Endothelial cell of umbilical vein (primary cell): ENCODE measurements around the gene AMZ1.

Source experiments
- EZH2 ChIP-seq: IDR thresholded peaks from 2 replicates; pipeline ENCODE4 v1.6.1; 2012; ENCODE audit warnings: borderline replicate concordance, low read depth, mild to moderate bottlenecking, moderate library complexity, low read length, inconsistent platforms; ENCODE audit not compliant: severe bottlenecking
- GATA2 ChIP-seq: IDR thresholded peaks from 2 replicates; pipeline ENCODE4 v1.7.0; 2011; ENCODE audit warnings: low read depth, mild to moderate bottlenecking, moderate library complexity, mixed read lengths, low read length; ENCODE audit not compliant: insufficient read length, insufficient read depth
- MYC ChIP-seq: IDR thresholded peaks from one replicate; pipeline ENCODE4 v1.6.1; 2011; ENCODE audit warnings: mild to moderate bottlenecking, low read depth, low read length
- POLR2A ChIP-seq: IDR thresholded peaks from 2 replicates; pipeline ENCODE4 v1.6.1; 2012; ENCODE audit warnings: low read depth, mild to moderate bottlenecking, control low read depth, low read length
- POLR2AphosphoS5 ChIP-seq: IDR thresholded peaks from 2 replicates; pipeline ENCODE4 v1.6.1; 2012; ENCODE audit warnings: low read depth, mild to moderate bottlenecking, control low read depth, low read length, moderate library complexity; ENCODE audit not compliant: insufficient read depth
- TF ChIP-seq, protein P1 (sequence below), 2 donors: IDR thresholded peaks; 1 replicate in 1 of 2; 2 replicates in 1 of 2; pipeline ENCODE4 v1.5.1; 2011; ENCODE audit warnings: low read length in 2 of 2, mild to moderate bottlenecking in 2 of 2, moderate library complexity in 2 of 2, control low read depth in 1 of 2, inconsistent platforms in 1 of 2, low read depth in 1 of 2; ENCODE audit not compliant: insufficient read depth in 1 of 2; ENCODE audit errors: extremely low read depth in 1 of 2
- TF ChIP-seq, protein P2 (sequence below): IDR thresholded peaks from 2 replicates; pipeline ENCODE4 v1.6.1; 2011; ENCODE audit not compliant: insufficient read depth, insufficient read length

GRCh38 chr7:2650451-2650850 lies 37.6 kb upstream of the AMZ1 start:
- TF ChIP-seq, protein P1, sequence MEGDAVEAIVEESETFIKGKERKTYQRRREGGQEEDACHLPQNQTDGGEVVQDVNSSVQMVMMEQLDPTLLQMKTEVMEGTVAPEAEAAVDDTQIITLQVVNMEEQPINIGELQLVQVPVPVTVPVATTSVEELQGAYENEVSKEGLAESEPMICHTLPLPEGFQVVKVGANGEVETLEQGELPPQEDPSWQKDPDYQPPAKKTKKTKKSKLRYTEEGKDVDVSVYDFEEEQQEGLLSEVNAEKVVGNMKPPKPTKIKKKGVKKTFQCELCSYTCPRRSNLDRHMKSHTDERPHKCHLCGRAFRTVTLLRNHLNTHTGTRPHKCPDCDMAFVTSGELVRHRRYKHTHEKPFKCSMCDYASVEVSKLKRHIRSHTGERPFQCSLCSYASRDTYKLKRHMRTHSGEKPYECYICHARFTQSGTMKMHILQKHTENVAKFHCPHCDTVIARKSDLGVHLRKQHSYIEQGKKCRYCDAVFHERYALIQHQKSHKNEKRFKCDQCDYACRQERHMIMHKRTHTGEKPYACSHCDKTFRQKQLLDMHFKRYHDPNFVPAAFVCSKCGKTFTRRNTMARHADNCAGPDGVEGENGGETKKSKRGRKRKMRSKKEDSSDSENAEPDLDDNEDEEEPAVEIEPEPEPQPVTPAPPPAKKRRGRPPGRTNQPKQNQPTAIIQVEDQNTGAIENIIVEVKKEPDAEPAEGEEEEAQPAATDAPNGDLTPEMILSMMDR (IDR thresholded peaks at IDR 0.05; ENCODE audit: extremely low read depth in 1 of 2, insufficient read depth in 1 of 2, low read depth in 1 of 2, low read length in 2 of 2) = no peak
- TF ChIP-seq POLR2AphosphoS5 (no peak), GATA2 (no peak), POLR2A (no peak), MYC (no peak), EZH2 (no peak)
- TF ChIP-seq, protein P2, sequence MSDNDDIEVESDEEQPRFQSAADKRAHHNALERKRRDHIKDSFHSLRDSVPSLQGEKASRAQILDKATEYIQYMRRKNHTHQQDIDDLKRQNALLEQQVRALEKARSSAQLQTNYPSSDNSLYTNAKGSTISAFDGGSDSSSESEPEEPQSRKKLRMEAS = no peak
